Liver (tissue), 9 donors: Measurements from ENCODE around the gene CYLD. TPM values are rescaled to one million over a fixed set of nuclear protein-coding genes. Genes with fewer than 3 reads are reported as not detected.

ENCODE experiments used
- DNase-seq: peaks from one replicate; pipeline ENCODE4 v3.0.0-alpha.2; 2017; ENCODE audit warnings: low spot score
- H3K27ac ChIP-seq, 2 donors: one replicate each; pipeline ENCODE4 v1.7.0; 2013; ENCODE audit warnings: inconsistent platforms in 2 of 2, low read length in 2 of 2, control low read depth in 1 of 2, low read depth in 1 of 2, mild to moderate bottlenecking in 1 of 2
- H3K27me3 ChIP-seq, 4 donors: one replicate each; pipeline versions ENCODE4 v1.6.1 to v1.7.0; 2013; ENCODE audit warnings: low read length in 3 of 4, inconsistent platforms in 1 of 4, mild to moderate bottlenecking in 1 of 4, moderate library complexity in 1 of 4; ENCODE audit not compliant: control insufficient read depth in 4 of 4, insufficient read depth in 4 of 4
- H3K36me3 ChIP-seq, 4 donors: one replicate each; pipeline versions ENCODE4 v1.6.1 to v1.7.0; 2013; ENCODE audit warnings: low read length in 3 of 4, mild to moderate bottlenecking in 3 of 4, low read depth in 1 of 4, moderate library complexity in 1 of 4; ENCODE audit not compliant: control insufficient read depth in 4 of 4, insufficient read depth in 3 of 4
- H3K4me1 ChIP-seq, 4 donors: one replicate each; pipeline versions ENCODE4 v1.6.1 to v1.7.0; 2013; ENCODE audit warnings: low read length in 3 of 4, mild to moderate bottlenecking in 3 of 4, moderate library complexity in 1 of 4; ENCODE audit not compliant: control insufficient read depth in 4 of 4, insufficient read depth in 4 of 4
- H3K4me3 ChIP-seq, 3 donors: one replicate each; pipeline versions ENCODE4 v1.6.1 to v1.7.0; 2013; ENCODE audit warnings: low read length in 3 of 3, control low read depth in 1 of 3, low read depth in 1 of 3, mild to moderate bottlenecking in 1 of 3
- H3K9ac ChIP-seq, 2 donors: one replicate each; pipeline ENCODE4 v1.7.0; 2013; ENCODE audit warnings: low read length in 2 of 2, mild to moderate bottlenecking in 2 of 2, moderate library complexity in 2 of 2, control low read depth in 1 of 2, low read depth in 1 of 2
- H3K9me3 ChIP-seq, 4 donors: one replicate each; pipeline versions ENCODE4 v1.6.1 to v1.7.0; 2013; ENCODE audit warnings: low read length in 3 of 4; ENCODE audit not compliant: control insufficient read depth in 4 of 4
- EGR1 ChIP-seq, 2 donors: IDR thresholded peaks; 2 replicates each; pipeline ENCODE4 v1.6.1; 2016 to 2018; ENCODE audit warnings: antibody characterized with exemption in 2 of 2, low read depth in 2 of 2
- FOXA1 ChIP-seq: IDR thresholded peaks from 2 replicates; pipeline ENCODE4 v1.6.1; 2016; ENCODE audit warnings: antibody characterized with exemption
- FOXA2 ChIP-seq: IDR thresholded peaks from 2 replicates; pipeline ENCODE4 v1.6.1; 2016; ENCODE audit warnings: antibody characterized with exemption
- GABPA ChIP-seq, 2 donors: IDR thresholded peaks in 1 of 2; conservative IDR thresholded peaks in 1 of 2; 2 replicates each; pipeline ENCODE4 v1.6.1; 2016; ENCODE audit warnings: antibody characterized with exemption in 2 of 2, mild to moderate bottlenecking in 1 of 2, moderate library complexity in 1 of 2
- HNF4A ChIP-seq, 2 donors: conservative IDR thresholded peaks; 2 replicates each; pipeline ENCODE4 v1.6.1; 2016; ENCODE audit warnings: antibody characterized with exemption in 2 of 2, mild to moderate bottlenecking in 2 of 2
- HNF4G ChIP-seq: IDR thresholded peaks from 2 replicates; pipeline ENCODE4 v1.6.1; 2016; ENCODE audit warnings: antibody characterized with exemption
- JUND ChIP-seq, 2 donors: IDR thresholded peaks; 2 replicates each; pipeline ENCODE4 v1.6.1; 2016; ENCODE audit warnings: antibody characterized with exemption in 2 of 2
- NR2F2 ChIP-seq: IDR thresholded peaks from 2 replicates; pipeline ENCODE4 v1.6.1; 2016; ENCODE audit warnings: antibody characterized with exemption
- RAD21 ChIP-seq, 2 donors: IDR thresholded peaks; 2 replicates each; pipeline ENCODE4 v1.6.1; 2016; ENCODE audit warnings: antibody characterized with exemption in 2 of 2, mild to moderate bottlenecking in 2 of 2
- RXRA ChIP-seq, 2 donors: IDR thresholded peaks; 2 replicates each; pipeline ENCODE4 v1.6.1; 2017 to 2018; ENCODE audit warnings: antibody characterized with exemption in 2 of 2, mild to moderate bottlenecking in 1 of 2
- TAF1 ChIP-seq: conservative IDR thresholded peaks from 2 replicates; pipeline ENCODE4 v1.6.1; 2016; ENCODE audit warnings: antibody characterized with exemption, mild to moderate bottlenecking
- YY1 ChIP-seq: IDR thresholded peaks from 2 replicates; pipeline ENCODE4 v1.6.1; 2016; ENCODE audit warnings: antibody characterized with exemption, mild to moderate bottlenecking
- WGBS: extraction: QIAGEN DNeasy Blood & Tissue Kit; methylation state at CpG from one replicate; pipeline ENCODE4 v1.1.7; 2013; 5-methylcytosine and 5-hydroxymethylcytosine counted together
- polyA plus RNA-seq, 2 donors: library from polyadenylated mRNA; stranded (reverse) in 1 of 2; unstranded in 1 of 2; fragments of 200-250 nt in 1 of 2; fragments of >200 nt in 1 of 2; fragmentation: Nextera tagmentation in 1 of 2; extraction: Ambion mirVana in 1 of 2; gene quantifications; one replicate each; pipeline versions ENCODE4 v1.2.1 to v1.2.3, GENCODE V29; 2013 to 2015
- total RNA-seq, 2 donors: library from RNA; depleted of rRNA; stranded (reverse); fragments of >200 nt; gene quantifications; one replicate each; pipeline ENCODE4 v1.2.3, GENCODE V29; 2014
- TF ChIP-seq, protein P1 (sequence below): IDR thresholded peaks from 2 replicates; pipeline ENCODE4 v1.6.1; 2016; ENCODE audit warnings: antibody characterized with exemption
- TF ChIP-seq, protein P2 (sequence below): fragments of 150-350 bp; IDR thresholded peaks from 2 replicates; pipeline ENCODE4 v1.5.1; 2017; ENCODE audit warnings: improper control_type of control experiment, low read depth, low read length; ENCODE audit not compliant: missing input control
- TF ChIP-seq, protein P3 (sequence below): IDR thresholded peaks from 2 replicates; pipeline ENCODE4 v1.6.1; 2016; ENCODE audit warnings: antibody characterized with exemption, mild to moderate bottlenecking
- TF ChIP-seq, protein P4 (sequence below): IDR thresholded peaks from 2 replicates; pipeline ENCODE4 v1.6.1; 2016; ENCODE audit warnings: antibody characterized with exemption
- TF ChIP-seq, protein P5 (sequence below): IDR thresholded peaks from 2 replicates; pipeline ENCODE4 v1.6.1; 2016; ENCODE audit warnings: antibody characterized with exemption
- donor health status: healthy.
- donor health status: healthy.
- donor health status: healthy.
- donor health status: healthy.
- donor health status: healthy.

The CYLD gene
- total and polyA plus RNA-seq, 4 donors: 8.2 to 42.7 (median 13.8) TPM

DNA sequence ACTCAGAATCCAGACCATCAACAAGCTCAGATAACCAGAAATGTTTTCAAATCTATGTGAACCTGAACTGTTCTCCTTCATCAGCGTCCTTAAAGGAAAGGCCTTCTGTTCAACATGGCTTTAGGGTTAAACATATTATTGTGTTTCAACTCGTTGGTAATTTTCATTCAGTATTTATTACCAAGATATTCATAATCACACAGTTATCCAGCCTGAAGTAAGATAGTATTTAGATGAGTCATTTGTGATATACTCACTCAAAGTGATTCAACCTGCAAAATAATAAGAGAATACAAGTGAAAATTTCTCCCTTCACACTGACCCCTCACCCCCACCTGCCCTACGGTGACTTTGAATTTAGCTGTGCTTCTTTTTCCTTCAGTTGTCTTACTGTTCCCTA is 3.0 kb downstream of the CYLD start:
- H3K36me3 ChIP-seq: peaks cover 2 to 10% (median 4%) of the 10 kb centered on the region in 4 donors
- TF ChIP-seq, protein P1, sequence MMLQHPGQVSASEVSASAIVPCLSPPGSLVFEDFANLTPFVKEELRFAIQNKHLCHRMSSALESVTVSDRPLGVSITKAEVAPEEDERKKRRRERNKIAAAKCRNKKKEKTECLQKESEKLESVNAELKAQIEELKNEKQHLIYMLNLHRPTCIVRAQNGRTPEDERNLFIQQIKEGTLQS: no peak
- TF ChIP-seq JUND (IDR thresholded peaks at IDR 0.05) (no peak), FOXA1 (no peak), RXRA (IDR thresholded peaks at IDR 0.05) (no peak), YY1 (no peak), NR2F2 (no peak), HNF4G (no peak), FOXA2 (no peak), TAF1 (no peak), EGR1 (IDR thresholded peaks at IDR 0.05; ENCODE audit: low read depth in 2 of 2) (no peak), GABPA (IDR thresholded peaks at IDR 0.05 in 1 of 2, conservative IDR thresholded peaks at IDR 0.05 in 1 of 2) (no peak), RAD21 (IDR thresholded peaks at IDR 0.05) (no peak), HNF4A (conservative IDR thresholded peaks at IDR 0.05) (no peak)
- TF ChIP-seq, protein P2, sequence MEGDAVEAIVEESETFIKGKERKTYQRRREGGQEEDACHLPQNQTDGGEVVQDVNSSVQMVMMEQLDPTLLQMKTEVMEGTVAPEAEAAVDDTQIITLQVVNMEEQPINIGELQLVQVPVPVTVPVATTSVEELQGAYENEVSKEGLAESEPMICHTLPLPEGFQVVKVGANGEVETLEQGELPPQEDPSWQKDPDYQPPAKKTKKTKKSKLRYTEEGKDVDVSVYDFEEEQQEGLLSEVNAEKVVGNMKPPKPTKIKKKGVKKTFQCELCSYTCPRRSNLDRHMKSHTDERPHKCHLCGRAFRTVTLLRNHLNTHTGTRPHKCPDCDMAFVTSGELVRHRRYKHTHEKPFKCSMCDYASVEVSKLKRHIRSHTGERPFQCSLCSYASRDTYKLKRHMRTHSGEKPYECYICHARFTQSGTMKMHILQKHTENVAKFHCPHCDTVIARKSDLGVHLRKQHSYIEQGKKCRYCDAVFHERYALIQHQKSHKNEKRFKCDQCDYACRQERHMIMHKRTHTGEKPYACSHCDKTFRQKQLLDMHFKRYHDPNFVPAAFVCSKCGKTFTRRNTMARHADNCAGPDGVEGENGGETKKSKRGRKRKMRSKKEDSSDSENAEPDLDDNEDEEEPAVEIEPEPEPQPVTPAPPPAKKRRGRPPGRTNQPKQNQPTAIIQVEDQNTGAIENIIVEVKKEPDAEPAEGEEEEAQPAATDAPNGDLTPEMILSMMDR: no peak
- TF ChIP-seq, protein P3, sequence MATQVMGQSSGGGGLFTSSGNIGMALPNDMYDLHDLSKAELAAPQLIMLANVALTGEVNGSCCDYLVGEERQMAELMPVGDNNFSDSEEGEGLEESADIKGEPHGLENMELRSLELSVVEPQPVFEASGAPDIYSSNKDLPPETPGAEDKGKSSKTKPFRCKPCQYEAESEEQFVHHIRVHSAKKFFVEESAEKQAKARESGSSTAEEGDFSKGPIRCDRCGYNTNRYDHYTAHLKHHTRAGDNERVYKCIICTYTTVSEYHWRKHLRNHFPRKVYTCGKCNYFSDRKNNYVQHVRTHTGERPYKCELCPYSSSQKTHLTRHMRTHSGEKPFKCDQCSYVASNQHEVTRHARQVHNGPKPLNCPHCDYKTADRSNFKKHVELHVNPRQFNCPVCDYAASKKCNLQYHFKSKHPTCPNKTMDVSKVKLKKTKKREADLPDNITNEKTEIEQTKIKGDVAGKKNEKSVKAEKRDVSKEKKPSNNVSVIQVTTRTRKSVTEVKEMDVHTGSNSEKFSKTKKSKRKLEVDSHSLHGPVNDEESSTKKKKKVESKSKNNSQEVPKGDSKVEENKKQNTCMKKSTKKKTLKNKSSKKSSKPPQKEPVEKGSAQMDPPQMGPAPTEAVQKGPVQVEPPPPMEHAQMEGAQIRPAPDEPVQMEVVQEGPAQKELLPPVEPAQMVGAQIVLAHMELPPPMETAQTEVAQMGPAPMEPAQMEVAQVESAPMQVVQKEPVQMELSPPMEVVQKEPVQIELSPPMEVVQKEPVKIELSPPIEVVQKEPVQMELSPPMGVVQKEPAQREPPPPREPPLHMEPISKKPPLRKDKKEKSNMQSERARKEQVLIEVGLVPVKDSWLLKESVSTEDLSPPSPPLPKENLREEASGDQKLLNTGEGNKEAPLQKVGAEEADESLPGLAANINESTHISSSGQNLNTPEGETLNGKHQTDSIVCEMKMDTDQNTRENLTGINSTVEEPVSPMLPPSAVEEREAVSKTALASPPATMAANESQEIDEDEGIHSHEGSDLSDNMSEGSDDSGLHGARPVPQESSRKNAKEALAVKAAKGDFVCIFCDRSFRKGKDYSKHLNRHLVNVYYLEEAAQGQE: no peak
- TF ChIP-seq, protein P4, sequence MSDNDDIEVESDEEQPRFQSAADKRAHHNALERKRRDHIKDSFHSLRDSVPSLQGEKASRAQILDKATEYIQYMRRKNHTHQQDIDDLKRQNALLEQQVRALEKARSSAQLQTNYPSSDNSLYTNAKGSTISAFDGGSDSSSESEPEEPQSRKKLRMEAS: no peak
- TF ChIP-seq, protein P5, sequence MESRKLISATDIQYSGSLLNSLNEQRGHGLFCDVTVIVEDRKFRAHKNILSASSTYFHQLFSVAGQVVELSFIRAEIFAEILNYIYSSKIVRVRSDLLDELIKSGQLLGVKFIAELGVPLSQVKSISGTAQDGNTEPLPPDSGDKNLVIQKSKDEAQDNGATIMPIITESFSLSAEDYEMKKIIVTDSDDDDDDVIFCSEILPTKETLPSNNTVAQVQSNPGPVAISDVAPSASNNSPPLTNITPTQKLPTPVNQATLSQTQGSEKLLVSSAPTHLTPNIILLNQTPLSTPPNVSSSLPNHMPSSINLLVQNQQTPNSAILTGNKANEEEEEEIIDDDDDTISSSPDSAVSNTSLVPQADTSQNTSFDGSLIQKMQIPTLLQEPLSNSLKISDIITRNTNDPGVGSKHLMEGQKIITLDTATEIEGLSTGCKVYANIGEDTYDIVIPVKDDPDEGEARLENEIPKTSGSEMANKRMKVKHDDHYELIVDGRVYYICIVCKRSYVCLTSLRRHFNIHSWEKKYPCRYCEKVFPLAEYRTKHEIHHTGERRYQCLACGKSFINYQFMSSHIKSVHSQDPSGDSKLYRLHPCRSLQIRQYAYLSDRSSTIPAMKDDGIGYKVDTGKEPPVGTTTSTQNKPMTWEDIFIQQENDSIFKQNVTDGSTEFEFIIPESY: no peak
- peaks cover 0 to 33% (median 15%) of the 10 kb centered on the region in 4 donors for H3K4me1 ChIP-seq
- no peak for DNase-seq
- no peaks in the 10 kb centered on the region for H3K9me3 ChIP-seq
- 78% methylated on average over 3 of the region's 3 CpGs for WGBS
- no peak overlapping the region for H3K9ac ChIP-seq
- no peaks in the 10 kb centered on the region for H3K27me3 ChIP-seq
- H3K27ac ChIP-seq: no peak overlapping the region
- no peak overlapping the region for H3K4me3 ChIP-seq
